HG03521 (cell line): ENCODE measurements around the gene MANBA.
A peak's percentile ranks its signal among the peaks of the same experiment; 100 is the strongest.

Experiments used
- ATAC-seq: cut with Tn5 transposase; IDR thresholded peaks from one replicate; pipeline ENCODE4 v1.9.1; 2021; ENCODE audit warnings: mild to moderate bottlenecking, moderate library complexity; ENCODE audit not compliant: unreplicated experiment

MANBA gene

DNA sequence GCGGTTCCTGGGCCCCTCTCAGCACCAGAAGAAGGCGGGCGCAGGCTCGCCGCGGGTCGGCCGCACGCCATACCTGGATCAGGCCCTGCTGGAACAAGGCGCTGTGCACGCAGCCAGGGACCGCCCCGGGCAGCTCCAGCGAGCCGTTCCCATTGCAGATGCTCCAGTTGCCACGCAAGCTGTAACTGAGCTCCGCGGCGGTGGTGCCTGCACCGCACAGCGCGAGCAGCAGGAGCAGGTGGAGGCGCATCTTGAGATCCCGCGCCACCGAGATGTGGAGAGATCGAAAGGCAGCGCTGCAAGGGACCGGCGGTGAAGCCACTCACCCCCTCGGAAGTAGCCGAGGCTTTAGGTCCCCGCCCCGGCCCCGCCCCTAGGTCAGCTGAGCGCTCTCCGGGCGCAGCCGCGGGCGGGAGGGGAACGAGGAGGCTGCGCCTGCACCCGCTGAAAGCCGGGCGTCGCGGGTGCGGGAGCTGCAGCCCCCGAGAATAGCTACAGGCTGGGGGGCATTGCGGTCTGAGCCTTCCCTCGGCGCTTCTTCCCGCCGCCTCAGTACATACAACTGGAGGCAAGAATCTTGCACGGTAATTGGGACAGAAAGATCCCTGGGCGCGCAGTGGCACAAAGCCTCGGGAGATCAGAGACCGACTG is at the start of gene MANBA:
Gene MANBA (minus strand): TSS at position 324 of the 651 bp plus-strand sequence. CDS start 74 bp downstream, at position 250.
- ATAC-seq: peak; percentile 89

DNA sequence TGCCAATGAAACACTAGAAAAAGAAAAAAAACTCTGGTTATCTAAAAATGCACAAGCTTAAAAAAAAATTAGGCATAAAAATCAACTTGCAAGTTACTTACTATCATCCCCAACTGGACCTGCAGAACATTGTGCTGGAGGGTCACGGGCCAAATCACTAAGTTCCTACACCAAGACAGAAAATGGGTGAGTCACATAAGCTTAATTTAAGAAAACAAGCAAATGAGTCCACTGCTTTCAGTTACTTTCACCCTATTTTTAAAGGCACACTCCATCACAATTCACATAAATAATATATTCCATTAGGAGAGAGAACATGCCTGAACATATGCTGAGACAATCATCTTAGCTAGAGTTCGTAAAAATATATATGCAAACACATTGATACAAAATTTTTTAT is 48.9 kb upstream of the MANBA start:
- no peak for ATAC-seq

DNA sequence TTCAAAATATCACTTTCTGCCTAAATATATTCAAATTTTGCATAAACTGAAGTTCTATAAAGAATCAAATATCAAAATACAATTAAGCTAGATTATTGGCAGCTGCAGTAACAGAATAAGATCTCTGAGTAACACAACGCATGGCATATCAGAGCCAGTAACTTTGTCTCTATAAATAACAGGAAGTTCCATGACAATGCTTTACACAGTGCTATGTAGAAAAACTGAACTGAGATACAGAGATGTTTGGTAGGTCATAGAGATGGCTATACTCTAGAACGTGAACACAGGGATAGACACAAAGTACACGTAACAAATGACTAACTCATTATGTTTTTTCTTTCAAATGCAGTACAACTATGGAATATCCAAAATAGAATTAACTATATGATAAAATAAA is 48.4 kb upstream of the MANBA start:
- ATAC-seq: no peak

DNA sequence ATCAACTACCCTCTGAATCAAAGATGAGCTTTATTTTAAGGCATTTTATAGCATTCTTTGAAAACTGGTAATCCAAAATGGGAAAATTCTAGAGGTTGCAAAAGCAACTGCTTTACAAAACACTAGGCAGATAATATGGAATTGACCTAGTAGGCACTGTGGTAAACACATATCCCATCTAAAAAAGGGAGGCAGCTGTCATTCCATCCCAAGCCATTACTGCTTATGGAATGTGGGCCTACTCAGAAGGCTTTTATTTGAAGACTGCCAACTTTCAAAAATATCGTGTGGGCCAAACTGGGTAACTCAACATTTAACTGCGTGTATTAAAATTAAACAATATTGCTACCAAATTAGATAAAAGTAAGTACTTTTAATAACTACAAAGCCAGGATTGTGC is 47.2 kb upstream of the MANBA start:
- no peak for ATAC-seq

DNA sequence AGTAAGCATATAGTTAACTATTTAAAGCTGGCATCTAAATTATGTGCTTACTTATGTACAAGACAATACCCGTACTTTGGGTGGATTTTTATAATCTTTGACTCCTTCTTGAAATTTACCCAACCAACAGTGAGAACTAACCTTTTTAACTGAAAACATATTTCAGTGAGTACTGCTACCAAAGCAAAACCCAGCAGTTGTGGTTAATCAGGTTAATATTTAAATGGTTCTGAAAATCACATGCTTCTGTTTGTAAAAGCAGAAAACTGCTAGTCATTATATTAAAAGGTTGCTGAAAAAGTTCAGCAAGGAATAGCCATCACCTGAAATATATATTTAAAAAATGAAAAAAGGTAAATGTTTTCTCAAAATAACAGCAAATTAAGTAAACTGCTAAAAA is 46.6 kb upstream of the MANBA start:
- ATAC-seq: no peak

DNA sequence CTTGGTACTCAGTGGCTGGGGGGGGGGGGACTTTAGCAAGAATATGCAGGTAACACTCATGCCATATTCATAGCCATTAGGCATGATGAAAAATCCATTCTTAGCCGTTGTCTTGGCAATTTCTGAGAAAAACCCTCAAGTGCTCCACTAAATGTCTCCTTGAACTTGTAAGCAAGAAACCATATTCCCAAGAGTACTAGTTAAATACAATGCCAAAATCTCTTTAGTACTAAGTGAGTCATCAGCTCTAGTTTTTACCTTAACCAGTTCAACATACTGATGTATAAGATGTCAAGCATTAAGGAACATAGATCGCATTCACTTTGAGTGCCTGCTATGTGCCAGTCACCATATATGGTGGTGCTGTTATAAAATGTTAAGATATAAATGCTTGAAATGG is 39.0 kb upstream of the MANBA start:
- no peak for ATAC-seq

DNA sequence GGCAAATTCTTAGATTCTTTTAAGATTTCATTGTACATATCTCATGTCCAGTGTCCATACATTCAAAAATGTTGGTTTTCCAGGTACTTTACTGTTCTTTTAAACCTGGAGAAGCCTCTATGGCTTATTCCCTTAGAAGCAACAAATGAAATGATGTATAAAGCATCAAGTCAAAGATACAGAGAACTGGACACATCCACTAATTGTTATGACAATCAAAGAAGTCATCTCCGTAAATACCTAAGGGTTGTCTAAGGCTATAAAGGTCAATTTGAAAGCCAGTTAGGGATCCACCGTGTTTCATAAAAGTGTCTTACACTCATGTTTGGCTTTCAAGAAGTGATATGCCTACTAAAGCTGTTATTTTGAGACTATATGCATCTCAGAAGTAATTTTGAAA is 34.2 kb upstream of the MANBA start:
- no peak for ATAC-seq

DNA sequence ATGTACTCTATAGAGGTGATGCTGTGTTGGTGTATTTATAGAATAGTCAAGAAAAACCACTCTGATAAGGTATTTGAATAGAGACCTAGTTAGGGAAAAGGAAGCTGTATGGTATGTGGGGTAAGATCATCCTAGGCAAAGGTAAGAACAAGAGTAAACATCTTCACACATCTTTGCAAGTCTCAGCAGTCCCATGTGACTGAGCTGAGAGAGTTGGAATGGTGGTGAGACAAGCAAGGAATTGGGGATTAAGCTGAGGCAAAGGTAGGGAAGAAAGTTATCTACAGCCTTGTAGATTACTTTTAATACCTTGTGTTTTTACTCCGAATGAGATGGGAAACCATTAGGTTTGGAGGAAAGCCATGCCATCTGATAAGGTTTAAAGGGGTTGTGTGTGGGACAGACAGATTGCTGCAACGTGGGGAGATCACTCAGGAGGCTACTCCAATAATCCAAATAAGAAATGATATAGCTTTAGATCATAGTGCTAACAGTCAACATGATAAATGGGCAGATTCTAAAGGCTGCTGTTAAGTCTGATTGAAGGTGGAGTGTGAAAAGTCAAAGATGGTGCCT is 31.7 kb upstream of the MANBA start:
- no peak for ATAC-seq

DNA sequence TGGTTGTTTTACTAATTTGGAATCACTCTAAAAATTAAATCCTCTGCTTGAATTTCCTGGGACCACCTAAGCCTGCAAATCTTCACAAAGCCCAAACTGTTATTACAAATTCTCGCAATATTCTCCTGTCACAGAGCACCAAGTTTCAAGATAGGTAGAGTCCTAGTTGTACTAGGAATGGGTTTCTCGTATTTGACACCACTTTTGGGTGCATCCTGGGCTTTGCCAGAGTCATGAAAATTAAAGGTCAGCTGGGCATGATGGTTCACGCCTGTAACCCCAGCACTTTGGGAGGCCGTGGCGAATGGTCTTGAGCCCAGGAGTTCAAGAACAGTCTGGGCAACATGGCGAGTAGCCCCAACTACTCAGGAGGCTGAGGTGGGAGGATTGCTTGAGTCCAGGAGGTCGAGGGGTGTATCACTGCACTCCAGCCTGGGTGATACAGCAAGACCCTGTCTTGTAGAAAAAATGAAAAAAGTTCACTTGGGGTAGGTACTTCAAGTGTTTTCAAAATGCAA is 30.6 kb upstream of the MANBA start:
- ATAC-seq: no peak

DNA sequence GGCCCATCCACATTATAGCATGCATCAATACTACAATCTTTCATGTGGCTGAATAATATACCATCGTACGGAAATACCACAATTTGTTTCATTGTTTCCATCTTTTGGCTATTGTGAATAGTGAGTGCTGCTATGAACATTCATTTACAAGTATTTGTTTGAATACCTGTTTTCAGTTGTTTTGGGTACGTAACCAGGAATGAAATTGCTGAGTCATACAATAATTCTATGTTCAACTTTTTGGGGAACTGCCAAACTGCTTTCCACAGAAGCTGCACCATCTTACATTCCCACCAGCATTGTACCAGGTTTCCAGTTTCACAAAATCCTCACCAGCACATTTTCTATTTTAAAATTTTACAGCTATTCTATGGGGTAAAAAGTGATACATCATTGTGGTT is 28.5 kb upstream of the MANBA start:
- ATAC-seq: no peak

DNA sequence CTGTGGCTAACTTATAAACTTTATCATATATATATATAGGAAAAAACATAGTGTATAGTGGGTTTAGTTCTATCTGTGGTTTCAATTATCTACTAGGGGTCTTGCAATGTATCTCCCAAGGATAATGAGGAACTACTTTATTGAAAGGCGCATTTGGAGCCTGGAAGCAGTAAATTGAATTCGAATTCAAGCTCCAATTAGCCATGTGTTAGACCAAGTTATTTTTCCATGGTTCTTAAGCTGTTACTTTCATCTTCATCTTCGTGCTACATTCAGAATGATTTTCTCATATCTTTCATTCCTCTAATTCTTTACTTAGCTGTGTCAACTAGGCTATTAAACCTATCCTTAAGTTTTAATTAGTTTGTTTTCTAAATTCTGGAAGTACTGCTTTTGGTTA is 27.2 kb upstream of the MANBA start:
- ATAC-seq: no peak

DNA sequence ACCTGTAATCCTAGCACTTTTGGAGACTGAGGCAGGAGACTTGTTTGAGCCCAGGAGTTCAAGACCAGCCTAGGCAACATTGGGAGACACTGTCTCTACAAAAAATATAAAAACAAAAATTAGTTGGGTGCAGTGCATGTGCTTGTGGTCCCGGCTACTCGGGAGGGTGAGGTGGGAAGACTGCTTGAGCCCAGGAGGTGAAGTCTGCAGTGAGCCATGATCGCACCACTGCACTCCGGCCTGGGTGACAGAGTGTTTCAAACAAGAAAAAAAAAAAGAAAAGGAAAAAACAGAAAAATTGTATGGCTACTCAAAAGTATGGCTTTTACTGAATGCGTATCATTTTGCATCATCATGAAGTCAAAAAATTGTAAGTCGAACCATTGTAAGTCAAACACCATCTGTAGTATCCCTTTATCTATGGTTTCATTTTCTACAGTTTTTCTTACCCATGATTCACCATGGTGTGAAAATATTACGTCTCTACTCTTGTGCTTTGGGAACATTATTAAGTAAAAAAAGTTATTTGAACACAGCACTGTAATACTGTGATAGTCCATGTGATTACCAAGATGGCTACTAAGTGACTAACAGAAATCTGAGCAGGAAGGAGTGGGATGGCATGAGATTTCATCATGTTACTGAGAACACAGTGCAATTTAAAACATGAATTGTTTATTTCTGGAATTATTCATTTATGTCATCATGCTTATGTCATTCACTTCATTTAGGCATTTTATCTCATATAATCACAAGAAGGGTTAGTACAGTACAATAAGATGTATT is 26.5 kb upstream of the MANBA start:
- no peak for ATAC-seq

DNA sequence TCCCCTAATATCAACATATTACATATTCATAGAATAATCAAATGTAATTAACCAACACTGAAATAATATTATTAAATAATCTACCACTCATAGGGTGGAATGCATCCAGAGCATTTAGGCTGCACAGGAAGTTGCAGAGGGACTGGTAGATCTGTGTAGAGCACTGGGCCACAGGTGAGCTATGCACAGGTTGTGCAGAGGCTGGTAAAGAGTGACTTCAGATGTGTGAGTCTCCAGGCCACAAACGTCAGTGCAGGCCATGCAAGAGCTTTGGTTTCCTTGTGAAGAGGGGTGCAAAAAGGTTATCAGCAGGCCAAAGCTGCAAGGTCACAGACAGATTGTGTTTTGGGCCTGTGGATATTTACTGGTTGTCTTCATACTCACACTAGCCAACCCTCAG is 25.5 kb upstream of the MANBA start:
- no peak for ATAC-seq

DNA sequence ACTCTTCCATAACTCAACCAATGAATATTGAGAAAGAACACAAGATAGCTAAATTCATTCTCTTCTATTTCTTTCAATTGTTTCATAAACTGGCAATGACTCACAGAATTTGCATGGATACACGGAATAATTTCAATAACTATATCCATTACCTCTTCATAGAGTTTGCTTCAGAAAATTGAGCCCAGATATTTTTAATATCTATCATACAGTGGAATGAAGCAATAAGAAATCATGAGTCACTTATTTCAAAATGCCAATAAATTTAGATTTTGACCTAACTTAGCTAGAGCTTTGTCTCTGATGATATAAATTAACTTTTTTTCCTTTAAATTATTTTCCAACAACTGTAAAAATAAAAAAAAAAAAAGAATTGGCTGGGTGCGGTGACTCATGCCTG is 22.2 kb upstream of the MANBA start:
- ATAC-seq: no peak

DNA sequence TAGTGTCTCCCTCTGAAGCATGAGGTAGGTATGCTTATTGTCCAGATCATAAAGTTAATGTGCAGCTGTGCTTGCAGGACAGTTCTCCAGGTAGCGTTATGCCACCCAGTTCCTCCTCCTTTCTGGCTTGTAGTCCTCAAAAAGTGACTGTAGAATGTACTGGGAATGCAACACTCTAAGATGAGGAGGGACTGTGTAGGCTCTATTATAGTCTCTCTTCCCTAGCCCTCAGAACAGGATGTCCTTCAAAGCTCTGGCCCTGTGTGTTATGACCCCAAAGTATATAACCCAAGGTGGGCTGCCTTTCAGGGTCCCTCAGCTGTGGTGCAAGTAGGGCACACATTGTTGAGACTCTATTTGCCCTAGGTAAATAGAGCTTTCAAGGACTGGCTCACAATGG is 20.8 kb upstream of the MANBA start:
- ATAC-seq: no peak

DNA sequence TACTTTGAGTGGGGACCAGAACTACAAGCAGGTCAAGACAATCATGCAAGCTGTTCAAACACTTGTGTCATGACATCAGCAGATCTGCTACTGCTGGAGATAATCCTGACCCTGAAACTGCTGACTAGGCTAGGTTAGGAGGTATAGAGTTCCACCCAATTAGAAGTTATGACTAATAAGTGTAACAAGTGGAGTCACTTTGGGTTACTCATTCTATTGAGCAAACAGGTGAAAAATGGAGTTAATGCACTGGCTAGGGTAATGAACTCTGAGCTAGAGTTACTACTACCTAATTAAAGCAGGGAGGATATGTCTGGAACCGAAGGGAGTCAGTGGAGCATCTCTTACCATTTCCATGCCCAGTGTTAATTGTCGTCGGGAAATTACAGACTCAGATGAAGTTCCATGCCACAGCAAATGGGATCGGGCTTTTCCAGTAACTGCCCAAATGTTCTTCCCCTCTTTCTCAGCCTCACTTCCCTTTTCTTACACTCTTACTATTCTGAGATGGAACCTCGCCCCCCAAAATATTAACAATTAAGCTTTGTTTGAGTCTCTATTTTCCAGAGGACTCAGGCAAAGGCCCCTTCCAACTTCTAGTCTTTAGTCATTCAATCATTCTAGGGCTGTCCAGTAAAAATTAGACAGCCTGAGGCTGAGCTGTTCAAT is 19.8 kb upstream of the MANBA start:
- ATAC-seq: no peak

DNA sequence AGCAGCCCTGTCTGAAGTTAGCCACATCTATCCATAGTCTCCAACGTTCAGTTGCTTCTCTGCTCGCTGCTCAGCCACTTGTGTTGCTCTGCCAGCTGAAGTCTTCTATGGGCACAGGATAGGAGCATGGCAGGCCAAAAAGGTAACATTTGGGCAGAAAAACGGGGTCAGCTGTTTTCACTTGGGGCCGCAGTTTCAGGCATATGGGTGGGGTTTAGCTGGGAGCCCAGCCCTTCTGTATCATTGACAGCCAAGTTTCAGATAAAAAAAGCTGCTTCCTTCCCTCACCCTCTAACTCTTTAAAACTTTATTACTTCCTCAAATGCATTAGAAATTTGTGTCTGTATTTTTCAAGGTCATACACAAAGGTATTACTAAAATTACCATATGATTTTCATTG is 18.4 kb upstream of the MANBA start:
- no peak for ATAC-seq

DNA sequence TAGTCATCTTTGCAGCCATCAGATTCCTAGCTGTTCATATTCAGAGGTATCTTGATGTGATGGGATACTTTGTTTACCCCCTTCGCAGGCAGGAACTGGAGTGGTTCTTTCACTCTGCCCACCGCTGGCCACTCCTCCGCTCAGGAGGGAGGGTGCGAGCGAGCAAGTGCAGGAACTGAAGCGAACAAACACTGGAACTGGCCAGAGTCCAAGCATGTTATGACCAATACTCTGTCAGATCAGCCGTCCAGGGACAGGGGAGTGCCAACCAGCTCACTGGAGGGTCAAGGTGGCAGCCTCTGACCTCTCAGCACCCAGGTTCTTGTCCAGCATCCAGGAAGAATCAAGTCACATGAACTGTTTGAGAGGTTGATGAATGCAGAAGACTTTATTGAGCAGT is 18.0 kb upstream of the MANBA start:
- no peak for ATAC-seq

DNA sequence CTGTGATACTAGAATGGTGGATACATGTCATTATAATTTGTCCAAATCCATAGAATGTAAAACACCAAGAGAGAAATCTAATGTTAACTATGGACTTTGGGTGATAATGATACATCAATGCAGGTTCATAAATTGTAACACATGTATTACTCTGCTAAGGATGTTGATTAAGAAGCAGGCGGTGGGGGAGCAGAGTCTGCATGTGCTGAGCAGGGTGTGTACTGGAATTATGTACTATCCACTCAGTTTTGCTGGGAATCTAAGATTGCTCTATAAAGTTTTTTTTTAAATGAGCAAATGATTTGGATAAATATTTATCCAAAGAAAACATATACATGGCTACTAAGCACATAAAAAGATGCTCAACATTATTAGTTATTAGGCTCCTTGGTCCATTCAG is 15.0 kb upstream of the MANBA start:
- ATAC-seq: no peak

DNA sequence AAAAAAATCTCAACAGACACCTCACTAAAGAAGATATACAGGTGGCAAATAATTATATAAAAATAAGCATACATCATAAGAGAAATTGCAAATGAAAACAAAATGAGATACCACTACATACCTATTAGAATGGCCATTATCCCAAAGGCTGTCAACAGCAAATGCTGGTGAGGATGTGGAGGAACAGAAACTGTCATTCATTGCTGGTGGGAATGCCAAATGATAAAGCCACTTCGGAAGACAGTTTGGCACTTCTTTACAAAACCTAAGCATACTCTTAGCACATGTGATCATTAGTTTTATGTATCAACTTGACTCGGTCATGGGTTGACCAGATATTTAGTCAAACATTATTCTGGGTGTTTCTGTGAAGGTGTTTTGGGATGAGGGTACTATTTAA is 13.5 kb upstream of the MANBA start:
- ATAC-seq: no peak

DNA sequence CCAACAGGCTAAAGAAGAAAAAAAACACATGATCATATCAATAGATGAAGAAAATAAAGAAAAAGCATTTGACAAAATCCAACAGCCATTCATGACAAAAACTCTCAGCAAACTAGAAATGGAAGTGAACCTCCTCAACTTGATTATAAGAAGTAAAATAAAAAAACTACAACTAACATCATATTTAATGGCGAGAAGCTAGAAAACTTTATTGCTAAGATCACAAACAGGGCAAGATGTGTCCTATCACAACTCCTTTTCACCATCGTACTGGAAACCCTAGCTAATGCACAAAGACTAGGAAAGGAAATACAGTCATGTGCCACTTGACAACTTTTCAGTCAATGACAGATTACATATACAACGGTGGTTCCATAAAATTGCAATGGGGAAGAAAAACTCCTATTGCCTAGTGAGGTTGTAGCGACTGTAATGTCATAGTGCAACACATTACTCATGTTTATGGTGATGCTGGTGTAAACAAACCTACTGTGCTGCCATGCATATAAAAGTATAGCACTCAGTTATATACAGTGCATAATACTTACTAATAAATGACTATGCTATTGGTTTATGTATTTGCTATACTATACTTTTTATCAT is 12.1 kb upstream of the MANBA start:
- no peak for ATAC-seq
